Measurements from ENCODE around the gene DNAAF8. TPM values are rescaled to one million over a fixed set of nuclear protein-coding genes. Genes with fewer than 3 reads are reported as not detected.
A peak's percentile ranks its signal among the peaks of the same experiment; 100 is the strongest.

The DNAAF8 gene
- total and polyA plus RNA-seq, 12 donors, result 0.30 to 3.3 (median 1.5) TPM

- Histone ChIP-seq H3K27me3 (no peaks in the 10 kb centered on the region), H3K4me3 (no peak overlapping the region), H3K4me1 (replicated peaks in 1 of 2) (peaks cover 7 to 15% of the 10 kb centered on the region in 2 donors), H3K36me3 (replicated peaks in 1 of 2) (peaks cover 0 to 56% of the 10 kb centered on the region in 2 donors), H3K9me3 (replicated peaks in 1 of 3) (no peaks in the 10 kb centered on the region), H3K27ac (no peak overlapping the region)
- WGBS, 4 donors, result 92 to 97% (median 94%) methylated on average over 32 to 38 of the region's 38 CpGs
- intact Hi-C loops (cut with DNase I), result no loop called here
- no peak for DNase-seq
- TF ChIP-seq POLR2A (IDR thresholded peaks at IDR 0.05), result no peak
- TF ChIP-seq CTCF (IDR thresholded peaks at IDR 0.05), result no peak
Observed at GRCh38 chr16:4685776-4686496, 48.4 kb upstream of the DNAAF8 start.

- Histone ChIP-seq H3K27me3 (no peaks in the 10 kb centered on the region), H3K27ac (no peak overlapping the region), H3K9me3 (replicated peaks in 1 of 3) (no peaks in the 10 kb centered on the region), H3K4me3 (no peak overlapping the region), H3K4me1 (replicated peaks in 1 of 2) (peaks cover 7 to 15% of the 10 kb centered on the region in 2 donors), H3K36me3 (replicated peaks in 1 of 2) (peaks cover 0 to 53% of the 10 kb centered on the region in 2 donors)
- intact Hi-C loops (cut with DNase I), result no loop called here
- no peak for TF ChIP-seq POLR2A (IDR thresholded peaks at IDR 0.05)
- TF ChIP-seq CTCF (IDR thresholded peaks at IDR 0.05), result no peak
- 89 to 96% (median 94%) methylated on average over 19 to 27 of the region's 27 CpGs for WGBS, 4 donors
- no peak for DNase-seq
Observed at GRCh38 chr16:4686497-4687210, 47.7 kb upstream of the DNAAF8 start.

- no peak for DNase-seq
- H3K27me3 ChIP-seq, result no peaks in the 10 kb centered on the region
- no peak overlapping the region for H3K27ac ChIP-seq
- intact Hi-C loops (cut with DNase I), result no loop called here
- peaks cover 7 to 16% of the 10 kb centered on the region in 2 donors for H3K4me1 ChIP-seq (replicated peaks in 1 of 2)
- no peak for TF ChIP-seq POLR2A (IDR thresholded peaks at IDR 0.05)
- no peak for TF ChIP-seq CTCF (IDR thresholded peaks at IDR 0.05)
- no peaks in the 10 kb centered on the region for H3K9me3 ChIP-seq (replicated peaks in 1 of 3)
- H3K36me3 ChIP-seq (replicated peaks in 1 of 2), result peaks cover 0 to 45% of the 10 kb centered on the region in 2 donors
- WGBS, 4 donors, result 67 to 88% (median 85%) methylated on average over 5 to 8 of the region's 8 CpGs
- no peak overlapping the region for H3K4me3 ChIP-seq
Observed at GRCh38 chr16:4687416-4687815, 46.9 kb upstream of the DNAAF8 start.

GRCh38 chr16:4687946-4688673, 46.2 kb upstream of the DNAAF8 start:
- whole genome bisulfite sequencing, 4 donors, result 28 to 76% (median 67%) methylated on average over 4 to 39 of the region's 39 CpGs
- Histone ChIP-seq H3K36me3 (replicated peaks in 1 of 2) (peaks cover 0 to 40% of the 10 kb centered on the region in 2 donors), H3K4me1 (replicated peaks in 1 of 2) (peaks cover 7 to 19% of the 10 kb centered on the region in 2 donors), H3K27me3 (no peaks in the 10 kb centered on the region), H3K9me3 (replicated peaks in 1 of 3) (no peaks in the 10 kb centered on the region), H3K27ac (no peak overlapping the region), H3K4me3 (no peak overlapping the region)
- peak in 6 of 7 donors; percentile 41 to 84 (median 66) for DNase-seq
- intact Hi-C loops (cut with DNase I), result no loop called here
- no peak for TF ChIP-seq POLR2A (IDR thresholded peaks at IDR 0.05)
- TF ChIP-seq CTCF (IDR thresholded peaks at IDR 0.05), result no peak

All from adrenal gland (tissue), 12 donors.